Keratinocyte (primary cell): ENCODE data around the gene HLA-DQB1. TPM values are rescaled to one million over a fixed set of nuclear protein-coding genes. Genes with fewer than 3 reads are reported as not detected.
"Not testable (repeated sequence)": the region's sequence is repeated elsewhere in the genome, so short reads cannot be mapped to it uniquely, and the experiment has no call there.

Source experiments
- DNase-seq: peaks from one replicate; pipeline ENCODE4 v3.0.0-alpha.2; 2011; ENCODE audit warnings: low read depth, missing footprints, low spot score
- FAIRE-seq: peaks from 2 replicates; lab custom pipeline; 2011; peaks lifted over from hg19 to GRCh38; lab: Jason Lieb, UNC
- H2AFZ ChIP-seq: 2 replicates; pipeline ENCODE4 v1.6.0; 2012; ENCODE audit warnings: low read length, control low read depth, inconsistent platforms; ENCODE audit not compliant: control insufficient read depth
- H3K27ac ChIP-seq: 2 replicates; pipeline ENCODE4 v1.5.1; 2011; ENCODE audit warnings: low read length; ENCODE audit not compliant: control insufficient read depth, insufficient read depth
- H3K27me3 ChIP-seq: 3 replicates; pipeline ENCODE4 v1.6.0; 2011; ENCODE audit warnings: low read length; ENCODE audit not compliant: control insufficient read depth, insufficient read depth; ENCODE audit errors: extremely low read depth
- H3K36me3 ChIP-seq, 2 experiments: 2 replicates in 1 of 2; 3 replicates in 1 of 2; pipeline ENCODE4 v1.5.1; 2011; ENCODE audit warnings: low read length in 2 of 2, mild to moderate bottlenecking in 1 of 2; ENCODE audit not compliant: control insufficient read depth in 2 of 2, insufficient read depth in 2 of 2; ENCODE audit errors: extremely low read depth in 1 of 2
- H3K4me1 ChIP-seq: 3 replicates; pipeline ENCODE4 v1.5.1; 2011; ENCODE audit warnings: low read length; ENCODE audit not compliant: control insufficient read depth, insufficient read depth; ENCODE audit errors: extremely low read depth
- H3K4me2 ChIP-seq: 3 replicates; pipeline ENCODE4 v1.6.0; 2011; ENCODE audit warnings: low read depth, low read length; ENCODE audit not compliant: control insufficient read depth, insufficient read depth; ENCODE audit errors: extremely low read depth
- H3K4me3 ChIP-seq, 3 experiments: fragments of 200-600 bp in 1 of 3; sonication (generic) in 1 of 3; 2 replicates in 2 of 3; 3 replicates in 1 of 3; pipeline ENCODE4 v1.5.1; 2011 to 2016; ENCODE audit warnings: low read length in 3 of 3, mild to moderate bottlenecking in 3 of 3, control low read depth in 2 of 3, inconsistent platforms in 1 of 3, low read depth in 1 of 3, mixed read lengths in 1 of 3, mixed run types in 1 of 3, moderate library complexity in 1 of 3; ENCODE audit not compliant: control insufficient read depth in 2 of 3, insufficient read depth in 2 of 3; ENCODE audit errors: extremely low read depth in 1 of 3
- H3K79me2 ChIP-seq: 2 replicates; pipeline ENCODE4 v1.6.0; 2012; ENCODE audit warnings: low read length; ENCODE audit not compliant: control insufficient read depth, insufficient read depth
- H3K9ac ChIP-seq: 3 replicates; pipeline ENCODE4 v1.6.0; 2011; ENCODE audit warnings: low read length; ENCODE audit not compliant: control insufficient read depth, insufficient read depth; ENCODE audit errors: extremely low read depth
- H3K9me1 ChIP-seq: 3 replicates; pipeline ENCODE4 v1.6.0; 2011; ENCODE audit warnings: low read length; ENCODE audit not compliant: control insufficient read depth, insufficient read depth; ENCODE audit errors: extremely low read depth
- H3K9me3 ChIP-seq: 2 replicates; pipeline ENCODE4 v1.5.1; 2012; ENCODE audit warnings: low read depth, low read length; ENCODE audit not compliant: control insufficient read depth
- H4K20me1 ChIP-seq: 3 replicates; pipeline ENCODE4 v1.6.0; 2011; ENCODE audit warnings: low read length; ENCODE audit not compliant: control insufficient read depth, insufficient read depth; ENCODE audit errors: extremely low read depth
- EZH2 ChIP-seq: IDR thresholded peaks from one replicate; pipeline ENCODE4 v1.6.1; 2012; ENCODE audit warnings: inconsistent platforms, mild to moderate bottlenecking, low read length, moderate library complexity
- dilution Hi-C: fragments of 300-500 bp; cut with MboI; formaldehyde crosslinking; loops from one replicate; pipeline ENCODE4 v1.7.0; 2020; ENCODE audit warnings: low sequenced_read_pairs; ENCODE audit not compliant: extremely low pct_ligation_motif_present
- polyA plus RNA-seq, 5 experiments: library from polyadenylated mRNA; depleted of rRNA in 3 of 5; stranded (reverse) in 3 of 5; stranded (forward) in 1 of 5; unstranded in 1 of 5; fragments of >200 nt; gene quantifications; 1 replicate in 1 of 5; 2 replicates in 3 of 5; 3 replicates in 1 of 5; pipeline versions ENCODE4 v1.2.1 to v1.2.3, GENCODE V29; 2011 to 2012; ENCODE audit warnings: missing spikeins in 2 of 5, low read depth in 1 of 5, low replicate concordance in 1 of 5
- TF ChIP-seq, protein P1 (sequence below), 3 experiments: IDR thresholded peaks in 1 of 3; conservative IDR thresholded peaks in 1 of 3; optimal IDR thresholded peaks in 1 of 3; 2 replicates in 2 of 3; 3 replicates in 1 of 3; pipeline versions ENCODE3 to v1.5.1; 2011; ENCODE audit warnings: low read length in 3 of 3, mild to moderate bottlenecking in 3 of 3, moderate library complexity in 2 of 3, control low read depth in 1 of 3, inconsistent platforms in 1 of 3; ENCODE audit not compliant: insufficient read depth in 2 of 3; ENCODE audit errors: extremely low read depth in 1 of 3

HLA-DQB1 gene
- polyA plus RNA-seq, 1 donor (not counting 4 experiments of a cell fraction or from before 2014, with no cell fraction given): 40.5 TPM

DNA sequence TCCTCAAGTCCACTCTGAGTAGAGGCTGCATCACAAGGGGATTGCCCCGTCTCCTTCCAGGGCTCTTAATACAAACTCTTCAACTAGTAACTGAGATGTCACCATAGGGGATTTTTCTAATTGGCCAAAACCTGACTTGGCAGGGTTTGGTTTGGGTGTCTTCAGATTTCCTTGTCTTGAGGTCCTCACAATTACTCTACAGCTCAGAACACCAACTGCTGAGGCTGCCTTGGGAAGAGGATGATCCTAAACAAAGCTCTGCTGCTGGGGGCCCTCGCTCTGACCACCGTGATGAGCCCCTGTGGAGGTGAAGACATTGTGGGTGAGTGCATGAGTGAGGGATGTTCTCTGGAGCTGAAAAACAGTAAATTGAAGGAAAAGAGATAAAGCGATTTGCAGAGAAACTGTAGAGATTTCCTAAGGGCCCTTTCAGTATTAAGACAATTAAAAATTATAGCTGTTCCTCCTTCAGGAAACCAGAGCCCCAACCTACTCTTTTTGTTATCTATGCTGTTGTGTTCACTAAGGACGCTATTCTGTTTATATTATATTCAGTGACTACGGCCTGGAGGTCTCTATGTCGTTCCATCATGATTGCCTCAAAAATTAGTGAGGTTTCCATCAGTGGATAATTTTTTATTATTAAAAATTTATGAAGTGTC lies 29.1 kb downstream of the HLA-DQB1 start, which contains the start of gene HLA-DQA1:
TSS of gene HLA-DQA1 (plus strand) at position 188 of the 662 bp plus-strand sequence. CDS start at position 241, 53 bp downstream.
- no peaks in the 10 kb centered on the region for H3K9me3 ChIP-seq
- H3K9me1 ChIP-seq: no peaks in the 10 kb centered on the region
- no peaks in the 10 kb centered on the region for H3K79me2 ChIP-seq
- H2AFZ ChIP-seq: no peak within 1 kb of the TSS
- FAIRE-seq: no peak
- H3K36me3 ChIP-seq: no peaks in the 10 kb centered on the region
- no peak within 1 kb of the TSS for H3K4me3 ChIP-seq
- no peak within 1 kb of the TSS for H3K4me2 ChIP-seq
- no peaks in the 10 kb centered on the region for H3K4me1 ChIP-seq
- H4K20me1 ChIP-seq: no peaks in the 10 kb centered on the region
- no peak within 1 kb of the TSS for H3K27ac ChIP-seq
- peaks cover 4% of the 10 kb centered on the region for H3K27me3 ChIP-seq
- no peak within 1 kb of the TSS for H3K9ac ChIP-seq
- dilution Hi-C loops: no loop called here
- DNase-seq: no peak
- TF ChIP-seq, protein P1, sequence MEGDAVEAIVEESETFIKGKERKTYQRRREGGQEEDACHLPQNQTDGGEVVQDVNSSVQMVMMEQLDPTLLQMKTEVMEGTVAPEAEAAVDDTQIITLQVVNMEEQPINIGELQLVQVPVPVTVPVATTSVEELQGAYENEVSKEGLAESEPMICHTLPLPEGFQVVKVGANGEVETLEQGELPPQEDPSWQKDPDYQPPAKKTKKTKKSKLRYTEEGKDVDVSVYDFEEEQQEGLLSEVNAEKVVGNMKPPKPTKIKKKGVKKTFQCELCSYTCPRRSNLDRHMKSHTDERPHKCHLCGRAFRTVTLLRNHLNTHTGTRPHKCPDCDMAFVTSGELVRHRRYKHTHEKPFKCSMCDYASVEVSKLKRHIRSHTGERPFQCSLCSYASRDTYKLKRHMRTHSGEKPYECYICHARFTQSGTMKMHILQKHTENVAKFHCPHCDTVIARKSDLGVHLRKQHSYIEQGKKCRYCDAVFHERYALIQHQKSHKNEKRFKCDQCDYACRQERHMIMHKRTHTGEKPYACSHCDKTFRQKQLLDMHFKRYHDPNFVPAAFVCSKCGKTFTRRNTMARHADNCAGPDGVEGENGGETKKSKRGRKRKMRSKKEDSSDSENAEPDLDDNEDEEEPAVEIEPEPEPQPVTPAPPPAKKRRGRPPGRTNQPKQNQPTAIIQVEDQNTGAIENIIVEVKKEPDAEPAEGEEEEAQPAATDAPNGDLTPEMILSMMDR (optimal IDR thresholded peaks at IDR 0.05 in 1 of 3, IDR thresholded peaks at IDR 0.05 in 1 of 3, conservative IDR thresholded peaks at IDR 0.05 in 1 of 3; ENCODE audit: extremely low read depth in 1 of 3, insufficient read depth in 2 of 3, low read length in 3 of 3): no peak
- no peak for TF ChIP-seq EZH2

DNA sequence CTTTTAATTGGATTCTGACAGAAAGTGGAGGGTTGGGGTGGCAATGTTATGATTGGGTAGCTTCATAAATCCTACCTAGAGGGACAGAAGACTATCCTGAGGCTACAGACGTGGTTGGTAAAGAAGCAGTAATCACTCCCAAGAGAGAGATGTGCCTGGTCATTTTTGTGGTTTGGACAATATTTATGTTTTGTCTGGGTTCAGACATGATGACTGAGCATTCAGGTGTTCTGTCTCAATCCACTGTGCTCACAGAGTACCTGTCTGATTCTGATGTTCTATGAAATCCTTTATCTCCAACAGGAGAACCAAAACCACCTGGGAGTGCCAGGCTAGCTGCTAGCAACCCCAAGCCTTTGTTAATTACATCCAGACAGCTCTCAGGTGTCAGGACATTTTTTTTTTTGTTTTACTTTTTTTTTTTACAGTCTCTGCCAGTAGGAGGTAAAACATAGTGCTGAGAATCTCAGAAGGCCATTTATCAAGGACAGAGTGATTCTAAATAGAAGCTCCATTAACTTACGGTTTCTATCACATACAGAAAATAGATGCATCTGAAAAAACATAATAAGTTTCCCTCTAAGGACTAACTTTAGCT lies 30.8 kb downstream of the HLA-DQB1 start:
- Histone ChIP-seq H3K79me2 (no peaks in the 10 kb centered on the region), H3K4me3 (no peak overlapping the region), H3K4me1 (no peaks in the 10 kb centered on the region), H3K36me3 (no peaks in the 10 kb centered on the region), H3K27me3 (peaks cover 4% of the 10 kb centered on the region), H3K4me2 (no peak overlapping the region), H2AFZ (no peak overlapping the region), H3K9me1 (no peaks in the 10 kb centered on the region), H4K20me1 (no peaks in the 10 kb centered on the region), H3K9me3 (no peaks in the 10 kb centered on the region), H3K27ac (no peak overlapping the region), H3K9ac (no peak overlapping the region)
- dilution Hi-C loops: no loop called here
- TF ChIP-seq, protein P1 (optimal IDR thresholded peaks at IDR 0.05 in 1 of 3, IDR thresholded peaks at IDR 0.05 in 1 of 3, conservative IDR thresholded peaks at IDR 0.05 in 1 of 3; ENCODE audit: extremely low read depth in 1 of 3, insufficient read depth in 2 of 3, low read length in 3 of 3): no peak
- no peak for TF ChIP-seq EZH2
- FAIRE-seq: no peak
- DNase-seq: no peak

DNA sequence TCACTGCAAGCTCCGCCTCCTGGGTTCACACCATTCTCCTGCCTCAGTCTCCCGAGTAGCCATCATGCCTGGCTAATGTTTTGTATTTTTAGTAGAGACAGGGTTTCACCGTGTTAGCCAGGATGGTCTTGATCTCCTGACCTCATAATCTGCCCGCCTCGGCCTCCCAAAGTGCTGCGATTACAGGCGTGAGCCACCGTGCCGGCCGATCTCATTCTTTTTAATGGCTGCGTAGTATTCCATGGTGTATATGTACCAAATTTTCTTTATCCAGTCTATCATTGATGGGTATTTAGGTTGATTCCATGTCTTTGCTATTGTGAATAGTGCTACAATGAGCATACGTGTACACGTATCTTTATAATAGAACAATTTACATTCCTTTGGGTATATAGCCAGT lies 36.7 kb downstream of the HLA-DQB1 start:
- H3K9me3 ChIP-seq, H3K4me1 ChIP-seq, H3K27ac ChIP-seq, H3K4me3 ChIP-seq, dilution Hi-C loops, DNase-seq, H3K36me3 ChIP-seq, H2AFZ ChIP-seq, H3K4me2 ChIP-seq, H3K27me3 ChIP-seq, H4K20me1 ChIP-seq, H3K9ac ChIP-seq, FAIRE-seq, H3K9me1 ChIP-seq, H3K79me2 ChIP-seq: not testable (repeated sequence)
